GM12873 (cell line): Measurements from ENCODE around the gene CRAMP1.

Experiments used
- TF ChIP-seq, protein P1 (sequence below): IDR thresholded peaks from 2 replicates; pipeline ENCODE4 v1.5.1; 2012; ENCODE audit warnings: low read depth, mild to moderate bottlenecking, moderate library complexity, low read length, control low read depth; ENCODE audit not compliant: insufficient read depth; ENCODE audit errors: missing control alignments

CRAMP1 gene

DNA sequence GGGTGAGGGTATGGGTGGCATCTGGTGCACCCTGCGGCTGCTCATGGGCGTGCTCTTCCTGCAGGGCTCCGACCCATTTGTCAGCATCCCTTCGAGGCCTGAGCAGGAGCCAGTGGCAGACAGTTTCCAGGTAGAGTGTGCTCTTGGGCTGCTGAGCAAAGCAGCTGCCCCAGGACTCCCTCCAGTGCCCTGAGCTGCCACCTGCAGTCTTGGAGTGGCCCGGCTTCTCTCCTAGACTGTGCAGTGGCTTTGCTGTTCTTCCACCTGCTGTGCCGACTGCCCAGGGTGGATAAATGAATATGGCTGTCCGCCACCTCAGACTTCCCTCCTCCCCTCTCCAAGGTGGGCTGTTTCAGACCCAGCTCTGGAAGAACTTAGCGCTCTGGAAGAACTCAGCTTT, 55.1 kb downstream of the CRAMP1 start:
- TF ChIP-seq, protein P1, sequence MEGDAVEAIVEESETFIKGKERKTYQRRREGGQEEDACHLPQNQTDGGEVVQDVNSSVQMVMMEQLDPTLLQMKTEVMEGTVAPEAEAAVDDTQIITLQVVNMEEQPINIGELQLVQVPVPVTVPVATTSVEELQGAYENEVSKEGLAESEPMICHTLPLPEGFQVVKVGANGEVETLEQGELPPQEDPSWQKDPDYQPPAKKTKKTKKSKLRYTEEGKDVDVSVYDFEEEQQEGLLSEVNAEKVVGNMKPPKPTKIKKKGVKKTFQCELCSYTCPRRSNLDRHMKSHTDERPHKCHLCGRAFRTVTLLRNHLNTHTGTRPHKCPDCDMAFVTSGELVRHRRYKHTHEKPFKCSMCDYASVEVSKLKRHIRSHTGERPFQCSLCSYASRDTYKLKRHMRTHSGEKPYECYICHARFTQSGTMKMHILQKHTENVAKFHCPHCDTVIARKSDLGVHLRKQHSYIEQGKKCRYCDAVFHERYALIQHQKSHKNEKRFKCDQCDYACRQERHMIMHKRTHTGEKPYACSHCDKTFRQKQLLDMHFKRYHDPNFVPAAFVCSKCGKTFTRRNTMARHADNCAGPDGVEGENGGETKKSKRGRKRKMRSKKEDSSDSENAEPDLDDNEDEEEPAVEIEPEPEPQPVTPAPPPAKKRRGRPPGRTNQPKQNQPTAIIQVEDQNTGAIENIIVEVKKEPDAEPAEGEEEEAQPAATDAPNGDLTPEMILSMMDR: no peak

DNA sequence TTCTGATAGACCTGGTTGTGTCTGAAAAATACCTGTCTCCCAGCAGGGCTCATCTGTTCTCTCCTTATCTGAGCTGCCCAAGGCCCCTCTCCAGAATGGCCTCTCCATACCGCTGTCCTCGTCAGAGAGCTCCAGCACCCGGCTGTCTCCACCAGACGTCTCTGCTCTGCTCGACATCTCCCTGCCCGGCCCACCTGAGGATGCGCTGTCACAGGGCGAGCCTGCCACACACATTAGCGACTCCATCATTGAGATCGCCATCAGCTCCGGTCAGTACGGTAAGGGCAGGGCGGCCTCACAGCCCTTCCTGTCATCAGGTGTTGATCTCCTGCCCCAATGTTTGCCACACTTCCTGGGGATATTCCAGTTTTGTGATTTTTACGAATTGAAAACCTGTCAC, 55.8 kb downstream of the CRAMP1 start:
- TF ChIP-seq, protein P1: no peak

DNA sequence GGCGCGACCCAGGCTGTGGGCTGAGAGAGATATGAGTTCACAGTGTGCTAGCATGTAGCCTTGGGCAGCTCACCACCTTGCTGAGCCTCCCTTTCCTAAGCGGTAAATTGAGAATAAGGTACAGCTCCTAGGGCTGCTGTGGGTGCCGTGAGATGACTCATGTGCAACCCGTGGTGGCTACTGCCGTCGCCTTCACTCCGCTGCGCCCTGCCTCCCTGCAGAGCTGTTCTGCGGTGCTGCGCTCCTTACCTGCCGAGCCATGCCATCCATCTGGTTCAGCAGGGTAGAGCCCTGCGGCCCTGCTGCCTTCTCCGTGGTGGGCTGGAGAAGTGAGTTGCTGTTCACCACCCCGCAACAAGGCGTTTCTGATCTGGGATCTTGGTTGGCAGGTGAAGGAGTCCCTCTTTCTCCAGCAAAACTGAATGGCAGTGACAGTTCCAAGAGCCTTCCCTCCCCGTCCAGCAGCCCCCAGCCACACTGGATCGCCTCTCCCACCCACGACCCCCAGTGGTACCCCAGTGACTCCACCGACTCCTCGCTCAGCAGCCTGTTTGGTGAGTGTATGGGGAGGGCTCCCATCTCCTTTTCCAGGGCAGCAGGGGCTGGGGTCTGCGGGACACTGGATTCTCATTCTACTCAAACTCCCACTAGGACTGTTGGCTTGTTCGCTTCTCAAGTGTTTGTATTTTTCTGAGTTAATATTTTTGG, 56.6 kb downstream of the CRAMP1 start:
- TF ChIP-seq, protein P1: no peak

DNA sequence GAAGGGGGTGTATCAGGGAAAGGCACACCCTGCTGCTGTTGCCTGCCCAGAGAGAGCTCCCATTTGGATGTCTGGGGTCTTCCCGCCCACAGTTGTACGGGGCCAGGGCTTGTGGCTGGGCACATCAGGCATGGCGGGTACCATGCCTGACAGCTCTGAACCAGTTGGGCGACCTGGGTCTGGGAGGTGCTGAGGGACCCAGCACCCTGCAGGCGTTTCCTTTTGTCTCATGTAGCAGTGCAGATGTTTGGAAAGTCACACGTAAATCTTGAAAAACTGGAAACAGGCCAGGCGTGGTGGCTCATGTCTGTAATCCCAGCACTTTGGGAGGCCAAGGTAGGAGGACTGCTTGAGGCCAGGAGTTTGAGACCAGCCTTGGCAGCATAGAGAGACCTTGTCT, 57.5 kb downstream of the CRAMP1 start:
- TF ChIP-seq, protein P1: no peak

DNA sequence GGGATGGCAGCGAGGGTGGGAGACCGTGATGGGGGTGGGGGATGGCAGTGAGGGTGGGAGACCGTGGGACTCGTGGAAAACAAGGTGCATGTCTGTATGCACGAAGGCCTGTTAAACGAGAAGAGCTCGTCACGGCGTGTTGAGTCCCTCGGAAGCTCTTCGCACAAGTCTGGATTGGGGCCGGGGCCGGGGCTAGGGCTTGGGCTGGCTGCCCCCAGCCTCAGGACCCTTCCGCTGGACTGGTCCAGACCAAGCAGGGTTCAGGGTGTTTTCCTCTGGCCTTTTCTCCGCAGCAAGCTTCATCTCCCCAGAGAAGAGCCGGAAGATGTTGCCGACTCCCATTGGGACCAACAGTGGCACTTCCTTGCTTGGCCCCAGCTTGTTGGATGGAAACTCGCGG, 58.2 kb downstream of the CRAMP1 start:
- TF ChIP-seq, protein P1: no peak

DNA sequence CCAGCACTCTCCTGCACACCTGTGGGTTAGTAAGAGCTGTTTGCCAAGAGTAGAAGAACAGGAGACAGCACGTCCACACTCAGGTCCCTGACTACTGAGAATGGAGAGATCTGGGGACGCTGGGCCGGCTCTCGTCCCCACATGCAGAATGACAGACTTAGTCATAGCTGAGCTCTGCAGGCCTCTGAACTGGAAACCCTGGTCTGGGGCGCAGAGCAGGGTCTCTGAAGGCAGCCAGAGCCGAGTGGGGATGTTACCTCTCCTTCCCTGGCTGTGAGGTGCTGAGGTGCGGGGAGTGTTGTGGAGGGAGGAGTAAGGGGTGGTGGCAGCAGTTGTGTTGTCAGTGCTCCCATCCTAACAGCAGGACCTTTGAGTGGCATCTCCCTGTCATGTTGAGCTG, 58.7 kb downstream of the CRAMP1 start:
- TF ChIP-seq, protein P1: no peak

DNA sequence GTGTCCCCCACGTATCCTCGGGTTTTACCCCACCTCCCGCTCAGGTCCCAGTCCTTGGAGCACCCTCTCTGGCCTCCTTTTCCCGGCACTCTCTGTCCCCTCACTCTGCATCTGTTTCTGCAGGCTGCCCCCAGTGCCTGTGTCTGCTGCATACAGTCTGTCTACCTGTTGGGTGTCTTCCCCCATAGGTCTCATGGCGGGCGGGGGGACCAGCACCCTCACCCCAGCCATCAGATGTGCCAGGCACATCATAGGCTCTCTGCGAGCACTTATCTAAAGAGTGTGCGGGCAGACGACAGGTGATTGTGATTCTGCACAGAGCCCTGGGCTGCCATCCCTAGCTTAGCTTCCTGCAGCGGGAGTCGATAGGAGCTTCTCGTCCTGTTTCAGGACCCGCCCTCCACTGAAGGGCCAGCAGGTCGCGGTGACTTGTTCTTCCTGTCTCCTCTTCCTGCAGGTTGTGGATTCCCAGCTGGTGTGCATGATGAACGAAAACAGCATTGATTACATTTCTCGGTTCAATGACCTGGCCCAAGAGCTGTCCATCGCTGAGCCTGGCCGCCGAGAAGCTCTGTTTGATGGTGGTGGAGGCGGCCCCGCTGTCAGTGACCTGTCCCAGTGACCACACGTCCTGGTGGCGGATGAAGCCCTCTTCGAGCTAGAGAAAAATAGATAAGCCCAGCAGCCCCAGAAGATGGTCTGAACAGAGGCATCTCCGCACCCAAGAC, 61.4 kb downstream of the CRAMP1 start:
- TF ChIP-seq, protein P1: no peak
